Subcutaneous abdominal adipose tissue (tissue), 5 donors: ENCODE measurements around the gene EN2.
A peak's percentile ranks its signal among the peaks of the same experiment; 100 is the strongest.

ENCODE experiments used
- H3K27ac ChIP-seq: one replicate; pipeline ENCODE4 v1.7.0; 2013; ENCODE audit warnings: low read depth, mild to moderate bottlenecking, inconsistent platforms, low read length, moderate library complexity
- H3K27me3 ChIP-seq, 5 donors: one replicate each; pipeline ENCODE4 v1.7.0; 2013; ENCODE audit warnings: low read length in 5 of 5, inconsistent platforms in 1 of 5; ENCODE audit not compliant: control insufficient read depth in 5 of 5, insufficient read depth in 4 of 5
- H3K36me3 ChIP-seq, 5 donors: one replicate each; pipeline ENCODE4 v1.7.0; 2013; ENCODE audit warnings: low read length in 5 of 5; ENCODE audit not compliant: control insufficient read depth in 5 of 5, insufficient read depth in 5 of 5
- H3K4me1 ChIP-seq, 5 donors: one replicate each; pipeline ENCODE4 v1.7.0; 2013; ENCODE audit warnings: low read length in 5 of 5, mild to moderate bottlenecking in 3 of 5, moderate library complexity in 1 of 5; ENCODE audit not compliant: control insufficient read depth in 5 of 5, insufficient read depth in 5 of 5
- H3K4me3 ChIP-seq, 5 donors: one replicate each; pipeline ENCODE4 v1.7.0; 2013; ENCODE audit warnings: low read length in 5 of 5, low read depth in 1 of 5
- H3K9ac ChIP-seq, 5 donors: one replicate each; pipeline ENCODE4 v1.7.0; 2013; ENCODE audit warnings: low read length in 5 of 5, mild to moderate bottlenecking in 4 of 5, moderate library complexity in 3 of 5
- H3K9me3 ChIP-seq, 5 donors: one replicate each; pipeline ENCODE4 v1.7.0; 2013; ENCODE audit warnings: low read length in 5 of 5; ENCODE audit not compliant: control insufficient read depth in 5 of 5
- donor health status: healthy.
- donor health status: healthy.
- donor health status: healthy.
- donor health status: healthy.
- donor health status: healthy.

EN2 gene

GRCh38 chr7:155486783-155487508 lies 29.0 kb downstream of the EN2 start:
- Histone ChIP-seq H3K4me1 (peaks cover 0 to 25% (median 21%) of the 10 kb centered on the region in 5 donors), H3K36me3 (no peaks in the 10 kb centered on the region), H3K4me3 (no peak overlapping the region), H3K27me3 (peaks cover 28 to 49% (median 42%) of the 10 kb centered on the region in 5 donors), H3K27ac (no peak overlapping the region), H3K9me3 (peaks cover 0 to 2% (median 0%) of the 10 kb centered on the region in 5 donors), H3K9ac (no peak overlapping the region)

- peaks cover 23 to 41% (median 37%) of the 10 kb centered on the region in 5 donors for H3K27me3 ChIP-seq
- H3K27ac ChIP-seq, result no peak overlapping the region
These were observed 29.9 kb downstream of the EN2 start for GRCh38 chr7:155487509-155488482.

GRCh38 chr7:155488483-155489127 lies 30.7 kb downstream of the EN2 start:
- Histone ChIP-seq H3K9me3 (no peaks in the 10 kb centered on the region), H3K9ac (no peak overlapping the region), H3K36me3 (no peaks in the 10 kb centered on the region), H3K27ac (no peak overlapping the region), H3K27me3 (peaks cover 17 to 36% (median 31%) of the 10 kb centered on the region in 5 donors), H3K4me3 (no peak overlapping the region), H3K4me1 (peaks cover 0 to 22% (median 21%) of the 10 kb centered on the region in 5 donors)

More at GRCh38 chr7:155487509-155488482, 29.9 kb downstream of the EN2 start:
- no peak overlapping the region for H3K9ac ChIP-seq
- no peak overlapping the region for H3K4me3 ChIP-seq
- H3K36me3 ChIP-seq, result no peaks in the 10 kb centered on the region
- peaks cover 0 to 26% (median 22%) of the 10 kb centered on the region in 5 donors for H3K4me1 ChIP-seq
- H3K9me3 ChIP-seq, result no peaks in the 10 kb centered on the region

GRCh38 chr7:155489158-155489840 lies 31.4 kb downstream of the EN2 start:
- H3K9me3 ChIP-seq, result no peaks in the 10 kb centered on the region
- H3K4me3 ChIP-seq, result no peak overlapping the region
- H3K27me3 ChIP-seq, result peaks cover 10 to 34% (median 26%) of the 10 kb centered on the region in 5 donors
- peaks cover 0 to 22% (median 20%) of the 10 kb centered on the region in 5 donors for H3K4me1 ChIP-seq
- H3K9ac ChIP-seq, result no peak overlapping the region
- H3K27ac ChIP-seq, result no peak overlapping the region
- H3K36me3 ChIP-seq, result no peaks in the 10 kb centered on the region

GRCh38 chr7:155489862-155490696 lies 32.1 kb downstream of the EN2 start:
- Histone ChIP-seq H3K4me3 (peak overlapping the region; percentile 58 to 82 (median 72)), H3K27ac (no peak overlapping the region), H3K27me3 (peaks cover 6 to 30% (median 24%) of the 10 kb centered on the region in 5 donors), H3K9ac (peak overlapping the region in 3 of 5 donors; percentile 35 to 72 (median 60)), H3K9me3 (no peaks in the 10 kb centered on the region), H3K36me3 (no peaks in the 10 kb centered on the region), H3K4me1 (peaks cover 0 to 22% (median 20%) of the 10 kb centered on the region in 5 donors)

- H3K27me3 ChIP-seq, result peaks cover 5 to 28% (median 22%) of the 10 kb centered on the region in 5 donors
- peak overlapping the region in 4 of 5 donors; percentile 7 to 72 (median 48) for H3K9ac ChIP-seq
- H3K4me1 ChIP-seq, result peaks cover 0 to 22% (median 20%) of the 10 kb centered on the region in 5 donors
- H3K9me3 ChIP-seq, result no peaks in the 10 kb centered on the region
- H3K27ac ChIP-seq, result no peak overlapping the region
- H3K4me3 ChIP-seq, result peak overlapping the region; percentile 58 to 82 (median 72)
- no peaks in the 10 kb centered on the region for H3K36me3 ChIP-seq
These were observed 33.0 kb downstream of the EN2 start for GRCh38 chr7:155490697-155491628.

- H3K4me1 ChIP-seq, result peaks cover 0 to 22% (median 20%) of the 10 kb centered on the region in 5 donors
- H3K4me3 ChIP-seq, result peak overlapping the region in 3 of 5 donors; percentile 58 to 78 (median 69)
- H3K9me3 ChIP-seq, result no peaks in the 10 kb centered on the region
- no peak overlapping the region for H3K27ac ChIP-seq
- no peaks in the 10 kb centered on the region for H3K36me3 ChIP-seq
- peaks cover 5 to 32% (median 22%) of the 10 kb centered on the region in 5 donors for H3K27me3 ChIP-seq
- no peak overlapping the region for H3K9ac ChIP-seq
These were observed 33.9 kb downstream of the EN2 start for GRCh38 chr7:155491812-155492211.
